Ammon's horn (tissue), 1 donor: Measurements from ENCODE around the gene PRR5L.

Experiments used
- DNase-seq: peaks from one replicate; pipeline ENCODE4 v3.0.0-alpha.2; 2016; ENCODE audit warnings: low spot score

PRR5L gene, protein sequence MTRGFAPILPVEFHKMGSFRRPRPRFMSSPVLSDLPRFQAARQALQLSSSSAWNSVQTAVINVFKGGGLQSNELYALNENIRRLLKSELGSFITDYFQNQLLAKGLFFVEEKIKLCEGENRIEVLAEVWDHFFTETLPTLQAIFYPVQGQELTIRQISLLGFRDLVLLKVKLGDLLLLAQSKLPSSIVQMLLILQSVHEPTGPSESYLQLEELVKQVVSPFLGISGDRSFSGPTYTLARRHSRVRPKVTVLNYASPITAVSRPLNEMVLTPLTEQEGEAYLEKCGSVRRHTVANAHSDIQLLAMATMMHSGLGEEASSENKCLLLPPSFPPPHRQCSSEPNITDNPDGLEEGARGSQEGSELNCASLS

DNA sequence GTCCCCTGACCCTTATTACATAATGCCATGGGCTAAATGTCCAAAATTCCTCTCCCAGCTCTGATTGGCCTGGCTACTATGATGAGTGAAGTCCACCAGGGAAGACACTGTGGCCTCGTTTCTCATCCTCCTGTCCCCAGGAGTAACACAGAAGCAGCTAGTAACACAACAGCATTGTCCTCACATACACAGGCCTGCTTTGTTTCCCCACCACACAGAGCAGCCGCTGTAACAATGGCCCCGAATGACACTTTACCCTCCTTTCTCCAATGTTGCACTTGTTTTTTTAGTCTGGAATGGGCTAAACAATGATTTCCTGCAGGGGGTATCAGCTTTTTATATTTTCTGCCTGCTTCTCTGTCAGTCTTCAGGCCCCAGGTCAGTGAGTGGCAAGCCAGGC is at the start of gene PRR5L:
TSS of gene PRR5L (plus strand) at position 363 of the 400 bp plus-strand sequence. CDS start 104,834 bp downstream, outside the sequence.
- DNase-seq: peak; percentile 94

DNA sequence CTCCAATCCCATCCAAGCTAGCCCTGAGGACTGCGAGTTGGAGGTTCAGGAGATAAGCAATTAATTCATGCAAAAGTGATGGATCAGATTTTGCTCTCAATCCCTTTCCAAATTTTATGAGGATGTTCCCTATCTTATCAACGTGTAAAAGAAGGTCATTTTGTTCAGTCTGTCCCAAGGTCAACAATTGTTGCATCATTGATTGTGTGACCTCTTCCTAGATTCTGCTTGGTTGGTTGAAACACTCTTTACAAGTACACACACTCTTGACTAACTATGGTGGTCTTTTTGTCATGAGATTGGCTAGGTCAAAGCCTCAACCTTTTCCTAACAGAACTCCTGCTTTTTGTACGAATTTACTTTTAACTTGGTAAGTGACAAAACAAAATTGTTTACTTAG is 48.6 kb upstream of the PRR5L start:
- no peak for DNase-seq

DNA sequence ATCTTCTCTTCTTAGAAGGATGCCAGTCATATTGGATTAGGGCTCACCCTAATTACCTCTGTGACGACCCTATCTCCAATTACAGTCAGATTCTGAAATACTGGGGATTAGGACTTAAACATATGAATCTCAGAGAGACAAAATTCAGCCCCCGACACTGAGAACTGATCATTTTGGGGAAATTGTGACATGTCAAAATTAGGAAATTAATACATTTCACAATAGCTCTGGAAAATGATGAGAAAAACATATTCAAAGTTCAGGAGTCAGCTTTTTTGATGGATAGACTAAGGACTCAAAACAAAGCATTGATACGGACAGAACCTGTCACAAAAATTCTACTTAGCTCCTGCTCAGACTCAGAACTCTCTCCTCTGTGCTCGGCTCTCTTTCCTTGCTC is 47.7 kb upstream of the PRR5L start:
- DNase-seq: no peak

DNA sequence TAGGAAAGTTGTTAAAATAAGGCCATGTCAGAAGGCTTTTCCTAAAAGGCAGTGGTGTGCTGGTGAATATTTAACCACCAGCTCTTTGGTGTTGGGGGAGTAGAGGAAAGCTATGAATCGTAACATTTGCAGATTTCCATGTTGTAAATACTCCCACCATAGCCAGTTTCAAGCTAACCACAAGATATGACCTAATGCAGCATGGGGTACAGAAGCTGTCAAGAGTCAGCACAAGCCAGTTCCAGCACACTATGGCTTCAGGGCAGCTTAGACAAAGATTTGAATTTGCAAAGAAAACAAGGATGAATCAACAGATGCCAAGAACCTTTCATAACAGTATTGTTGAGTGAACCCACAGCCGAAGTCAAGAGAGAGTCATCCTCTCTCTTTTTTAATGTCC is 46.8 kb upstream of the PRR5L start:
- DNase-seq: no peak

GRCh38 chr11:36251823-36252222 is 44.3 kb upstream of the PRR5L start:
- DNase-seq: peak; percentile 21

DNA sequence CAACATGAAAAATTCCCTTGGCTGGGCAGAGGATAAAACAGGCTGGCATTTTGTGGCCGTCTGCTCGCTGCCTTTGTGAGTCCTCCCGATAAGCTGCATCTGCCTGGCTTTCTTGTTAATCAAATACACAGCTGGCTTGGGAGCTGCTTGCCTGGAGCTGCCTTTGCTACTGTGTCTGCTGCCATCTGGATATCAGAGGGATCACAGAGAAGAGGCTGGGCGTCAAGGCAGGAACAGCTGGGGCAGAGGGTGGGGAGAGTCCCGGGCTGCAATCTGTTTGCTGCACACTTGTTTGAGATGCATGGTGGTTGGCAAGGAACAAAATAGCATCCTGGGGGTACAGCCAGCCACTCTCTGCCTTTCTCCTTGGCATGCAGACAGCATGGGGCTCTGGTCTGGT is 42.9 kb upstream of the PRR5L start:
- peak; percentile 72 for DNase-seq

DNA sequence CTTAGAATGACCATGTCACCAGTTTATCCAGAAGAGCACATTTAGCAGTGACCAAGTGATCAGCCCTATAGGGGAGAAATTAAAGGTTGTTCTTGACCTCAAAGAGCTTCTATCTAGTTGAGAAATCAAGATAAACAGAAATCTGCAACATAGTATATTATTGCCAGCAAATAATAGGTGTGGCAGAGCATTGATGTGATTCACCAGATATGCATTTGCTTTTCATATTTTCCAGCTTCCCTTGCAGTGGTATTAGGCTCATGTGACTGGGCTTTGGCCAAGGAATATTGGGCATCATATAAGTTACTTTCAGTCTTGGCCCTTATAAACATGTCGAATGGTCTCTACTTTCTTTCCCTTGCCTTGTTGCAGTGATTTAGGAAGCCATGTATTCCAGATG is 41.4 kb upstream of the PRR5L start:
- DNase-seq: no peak

GRCh38 chr11:36257351-36257750 is 38.7 kb upstream of the PRR5L start:
- DNase-seq: no peak

DNA sequence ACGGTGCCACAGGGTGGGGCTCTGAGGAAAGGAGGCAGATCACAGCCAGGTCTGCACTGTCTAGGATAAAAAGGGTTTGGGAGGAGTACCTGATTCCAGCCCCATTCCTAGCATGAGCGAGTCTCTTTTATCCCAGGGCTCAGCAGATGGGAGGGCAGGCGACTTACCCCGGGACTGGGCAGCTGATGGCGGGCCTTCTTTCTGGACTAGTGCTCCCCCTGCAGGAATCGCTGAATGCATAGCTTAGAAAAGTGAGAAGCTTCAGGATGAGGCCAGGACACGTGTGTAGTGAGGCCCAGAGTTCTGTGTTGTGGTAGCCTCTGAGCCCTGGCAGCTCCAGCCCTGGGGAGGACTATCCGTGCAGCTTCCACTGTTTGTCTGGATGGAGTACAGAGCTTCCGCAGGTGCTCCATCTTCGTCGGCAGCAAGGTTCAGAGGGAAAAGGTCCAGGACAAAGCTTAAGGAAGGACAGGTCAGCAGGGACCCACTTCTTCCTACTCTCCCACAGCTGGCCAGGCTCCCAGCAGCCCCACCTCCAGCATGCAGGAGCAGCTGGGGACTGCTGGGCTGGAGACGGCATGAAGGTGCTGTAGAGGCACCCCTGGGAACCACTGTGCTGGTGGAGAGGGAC is 37.2 kb upstream of the PRR5L start:
- peak; percentile 80 for DNase-seq

GRCh38 chr11:36261094-36261493 is 35.0 kb upstream of the PRR5L start:
- no peak for DNase-seq

DNA sequence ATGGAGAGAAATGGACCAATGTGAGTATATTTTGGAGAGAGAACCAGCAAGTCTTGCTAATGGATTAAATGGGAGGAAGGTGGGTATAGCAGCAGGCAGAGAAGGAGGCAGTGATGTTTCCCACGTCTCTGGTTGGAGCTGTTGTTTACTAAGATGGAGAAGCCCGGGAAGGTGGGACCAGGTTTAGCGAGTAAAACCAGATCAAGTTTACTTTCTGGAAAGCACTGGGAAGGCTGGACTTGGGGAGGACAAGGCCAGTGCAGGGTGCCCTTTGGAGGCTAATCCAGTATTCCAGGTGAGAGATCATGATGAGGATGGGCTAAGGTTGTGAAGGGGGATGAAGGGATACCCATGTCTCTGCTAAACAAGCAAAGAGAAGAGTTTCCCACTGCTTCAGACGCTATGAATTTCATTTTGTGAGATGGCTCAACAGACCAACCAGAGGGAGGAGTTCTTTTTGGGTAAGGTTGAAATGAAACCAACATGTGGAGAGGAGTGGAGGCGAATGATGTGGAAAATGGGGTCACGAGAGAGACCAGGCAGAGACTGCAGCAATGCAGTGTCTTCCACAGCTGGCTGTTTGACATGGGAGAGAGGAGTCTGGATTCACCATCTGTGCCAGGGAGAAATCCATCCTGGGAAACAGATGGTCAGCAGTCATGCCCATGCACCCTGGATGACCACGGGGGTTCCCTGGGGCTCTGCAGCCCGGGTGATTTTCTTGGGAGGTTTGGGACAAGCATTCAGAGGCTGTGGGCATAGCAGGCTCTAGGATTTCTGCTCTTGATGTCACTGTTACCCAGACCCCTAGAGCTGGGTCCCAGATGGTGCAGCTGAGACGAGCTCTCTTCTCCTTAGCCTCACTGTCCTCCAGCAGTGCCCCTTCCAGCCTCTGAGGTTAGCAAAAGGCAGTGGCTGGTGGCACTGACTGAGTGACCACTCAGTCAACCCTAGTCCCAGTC is 31.8 kb upstream of the PRR5L start:
- DNase-seq: no peak

GRCh38 chr11:36264973-36265344 is 31.1 kb upstream of the PRR5L start:
- no peak for DNase-seq

DNA sequence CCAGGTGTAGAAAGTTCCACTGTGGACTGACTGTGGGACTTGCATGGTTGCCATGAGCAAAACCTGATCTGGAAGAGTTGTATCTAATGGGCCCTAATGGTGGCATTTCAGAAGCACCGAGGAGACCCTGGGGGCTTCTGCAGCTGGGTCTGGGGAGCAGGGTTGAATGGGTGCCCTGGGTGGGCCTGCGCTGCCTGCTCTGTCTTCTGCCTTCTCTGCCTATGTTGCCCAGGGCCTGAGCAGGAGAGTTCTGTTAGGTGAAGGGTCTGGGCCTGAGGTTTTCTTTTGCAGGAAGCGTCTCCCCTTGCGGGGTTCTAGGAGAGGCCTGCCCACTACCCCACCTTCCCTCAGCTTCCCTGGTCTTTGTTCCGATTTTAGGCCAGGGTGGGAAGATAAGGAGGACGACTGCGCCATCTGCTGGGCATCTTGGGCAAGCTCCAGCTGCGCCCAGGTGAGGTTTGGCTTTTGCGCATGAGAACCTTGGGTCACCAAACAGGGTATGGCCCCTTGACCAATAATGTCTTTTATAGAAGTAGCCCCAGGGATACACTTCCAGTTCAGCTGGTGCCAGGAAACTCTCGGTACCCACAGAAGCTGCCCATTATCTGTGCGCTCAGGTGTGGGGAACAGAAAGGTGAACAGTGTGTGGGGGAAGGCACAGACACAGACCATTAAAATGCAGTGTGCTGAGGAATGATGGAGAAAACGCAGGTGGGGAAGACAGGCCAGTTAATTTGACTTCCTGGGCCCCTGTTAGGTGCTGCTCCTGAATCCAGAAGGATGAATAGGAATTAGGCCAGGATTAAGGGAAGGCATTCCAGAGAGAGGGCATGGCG is 30.1 kb upstream of the PRR5L start:
- DNase-seq: peak; percentile 53

GRCh38 chr11:36266767-36267166 is 29.3 kb upstream of the PRR5L start:
- peak; percentile 25 for DNase-seq

GRCh38 chr11:36268337-36268985 is 27.6 kb upstream of the PRR5L start:
- no peak for DNase-seq

DNA sequence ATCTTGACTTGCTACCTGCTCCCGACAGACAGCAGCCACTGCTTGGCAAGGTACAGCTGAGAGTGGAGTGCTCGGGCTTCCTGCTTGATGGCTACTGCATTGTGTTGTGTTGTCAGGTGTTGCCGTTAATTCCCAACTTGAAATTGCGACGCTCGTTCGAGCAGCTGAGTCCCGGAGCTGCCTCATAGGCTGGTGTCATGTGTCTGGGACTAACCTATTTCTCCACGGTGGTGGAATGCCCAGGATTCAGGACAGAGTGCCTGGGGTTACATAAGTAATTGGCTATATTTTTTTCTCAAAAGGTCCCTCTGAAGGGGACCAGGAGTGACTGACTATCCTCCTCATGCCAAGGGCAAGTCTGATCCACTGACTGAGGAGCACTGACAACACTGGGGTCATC is 25.4 kb upstream of the PRR5L start:
- DNase-seq: no peak

GRCh38 chr11:36271794-36272407 is 24.2 kb upstream of the PRR5L start:
- DNase-seq: no peak

- peak; percentile 70 for DNase-seq
Measured at GRCh38 chr11:36273110-36273509, 23.0 kb upstream of the PRR5L start.

DNA sequence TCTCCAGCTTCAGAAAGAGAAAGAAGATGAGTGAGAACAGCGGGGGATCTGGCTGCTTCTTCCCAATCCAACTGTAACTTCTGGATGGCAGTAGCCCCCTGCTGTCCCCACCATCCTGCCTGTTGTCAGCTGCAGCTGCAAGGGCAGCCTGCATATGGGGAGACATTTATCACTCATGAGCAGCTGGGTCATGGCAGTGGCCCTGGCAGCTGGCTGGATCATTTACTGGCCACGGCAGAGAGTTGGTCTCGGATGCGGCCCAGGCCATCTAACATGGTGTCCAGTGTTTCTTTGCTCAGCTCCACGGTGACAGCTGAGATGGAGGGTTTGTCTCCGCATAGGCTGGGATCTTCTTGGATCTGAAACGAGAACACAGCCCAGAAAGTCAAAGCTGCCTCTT is 21.7 kb upstream of the PRR5L start:
- DNase-seq: no peak

- DNase-seq: peak; percentile 37
Measured at GRCh38 chr11:36278531-36279282, 17.4 kb upstream of the PRR5L start.
